ENCODE measurements around the gene BOD1.

The BOD1 gene

DNA sequence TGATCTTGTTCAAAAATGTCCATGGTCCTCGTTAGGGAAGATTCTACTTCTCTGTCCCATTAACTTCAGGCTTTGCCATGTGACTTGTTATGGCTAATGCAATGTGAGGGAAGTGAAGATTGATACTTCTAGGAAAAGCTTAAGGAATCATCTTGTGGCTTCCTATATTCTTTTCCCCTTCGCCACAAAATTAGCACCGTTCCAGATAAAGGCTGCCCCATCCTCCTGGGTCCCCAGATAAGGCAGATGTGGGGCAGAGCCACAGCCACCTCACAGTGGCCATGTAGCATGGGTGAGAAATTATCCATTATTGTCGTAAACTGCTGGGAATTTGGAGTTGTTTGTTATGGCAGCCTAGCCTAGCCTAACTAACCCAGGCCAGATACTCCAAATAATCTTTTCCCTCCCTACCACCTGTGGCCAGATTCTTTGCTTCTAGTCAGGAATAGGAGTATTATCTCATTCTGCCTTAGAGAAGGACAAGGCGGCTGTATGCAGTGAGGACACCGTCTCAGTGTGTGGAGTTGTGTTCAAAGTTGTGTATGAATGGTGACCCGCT, 31.9 kb upstream of the BOD1 start:
- DNase-seq (ENCODE audit: low read depth in 1 of 2, low spot score in 1 of 2): no peak
- TF ChIP-seq, protein P1, sequence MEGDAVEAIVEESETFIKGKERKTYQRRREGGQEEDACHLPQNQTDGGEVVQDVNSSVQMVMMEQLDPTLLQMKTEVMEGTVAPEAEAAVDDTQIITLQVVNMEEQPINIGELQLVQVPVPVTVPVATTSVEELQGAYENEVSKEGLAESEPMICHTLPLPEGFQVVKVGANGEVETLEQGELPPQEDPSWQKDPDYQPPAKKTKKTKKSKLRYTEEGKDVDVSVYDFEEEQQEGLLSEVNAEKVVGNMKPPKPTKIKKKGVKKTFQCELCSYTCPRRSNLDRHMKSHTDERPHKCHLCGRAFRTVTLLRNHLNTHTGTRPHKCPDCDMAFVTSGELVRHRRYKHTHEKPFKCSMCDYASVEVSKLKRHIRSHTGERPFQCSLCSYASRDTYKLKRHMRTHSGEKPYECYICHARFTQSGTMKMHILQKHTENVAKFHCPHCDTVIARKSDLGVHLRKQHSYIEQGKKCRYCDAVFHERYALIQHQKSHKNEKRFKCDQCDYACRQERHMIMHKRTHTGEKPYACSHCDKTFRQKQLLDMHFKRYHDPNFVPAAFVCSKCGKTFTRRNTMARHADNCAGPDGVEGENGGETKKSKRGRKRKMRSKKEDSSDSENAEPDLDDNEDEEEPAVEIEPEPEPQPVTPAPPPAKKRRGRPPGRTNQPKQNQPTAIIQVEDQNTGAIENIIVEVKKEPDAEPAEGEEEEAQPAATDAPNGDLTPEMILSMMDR (IDR thresholded peaks at IDR 0.05; ENCODE audit: insufficient read depth, low read length): no peak
- TF ChIP-seq, protein P2, sequence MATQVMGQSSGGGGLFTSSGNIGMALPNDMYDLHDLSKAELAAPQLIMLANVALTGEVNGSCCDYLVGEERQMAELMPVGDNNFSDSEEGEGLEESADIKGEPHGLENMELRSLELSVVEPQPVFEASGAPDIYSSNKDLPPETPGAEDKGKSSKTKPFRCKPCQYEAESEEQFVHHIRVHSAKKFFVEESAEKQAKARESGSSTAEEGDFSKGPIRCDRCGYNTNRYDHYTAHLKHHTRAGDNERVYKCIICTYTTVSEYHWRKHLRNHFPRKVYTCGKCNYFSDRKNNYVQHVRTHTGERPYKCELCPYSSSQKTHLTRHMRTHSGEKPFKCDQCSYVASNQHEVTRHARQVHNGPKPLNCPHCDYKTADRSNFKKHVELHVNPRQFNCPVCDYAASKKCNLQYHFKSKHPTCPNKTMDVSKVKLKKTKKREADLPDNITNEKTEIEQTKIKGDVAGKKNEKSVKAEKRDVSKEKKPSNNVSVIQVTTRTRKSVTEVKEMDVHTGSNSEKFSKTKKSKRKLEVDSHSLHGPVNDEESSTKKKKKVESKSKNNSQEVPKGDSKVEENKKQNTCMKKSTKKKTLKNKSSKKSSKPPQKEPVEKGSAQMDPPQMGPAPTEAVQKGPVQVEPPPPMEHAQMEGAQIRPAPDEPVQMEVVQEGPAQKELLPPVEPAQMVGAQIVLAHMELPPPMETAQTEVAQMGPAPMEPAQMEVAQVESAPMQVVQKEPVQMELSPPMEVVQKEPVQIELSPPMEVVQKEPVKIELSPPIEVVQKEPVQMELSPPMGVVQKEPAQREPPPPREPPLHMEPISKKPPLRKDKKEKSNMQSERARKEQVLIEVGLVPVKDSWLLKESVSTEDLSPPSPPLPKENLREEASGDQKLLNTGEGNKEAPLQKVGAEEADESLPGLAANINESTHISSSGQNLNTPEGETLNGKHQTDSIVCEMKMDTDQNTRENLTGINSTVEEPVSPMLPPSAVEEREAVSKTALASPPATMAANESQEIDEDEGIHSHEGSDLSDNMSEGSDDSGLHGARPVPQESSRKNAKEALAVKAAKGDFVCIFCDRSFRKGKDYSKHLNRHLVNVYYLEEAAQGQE (IDR thresholded peaks at IDR 0.05; ENCODE audit: insufficient replicate concordance, low read depth): no peak
- no peak for TF ChIP-seq POLR2AphosphoS5 (IDR thresholded peaks at IDR 0.05; ENCODE audit: low read depth)
- TF ChIP-seq SPI1 (IDR thresholded peaks at IDR 0.05; ENCODE audit: borderline replicate concordance, low read depth): no peak
- no peak for TF ChIP-seq GABPA (IDR thresholded peaks at IDR 0.05; ENCODE audit: low read depth)

DNA sequence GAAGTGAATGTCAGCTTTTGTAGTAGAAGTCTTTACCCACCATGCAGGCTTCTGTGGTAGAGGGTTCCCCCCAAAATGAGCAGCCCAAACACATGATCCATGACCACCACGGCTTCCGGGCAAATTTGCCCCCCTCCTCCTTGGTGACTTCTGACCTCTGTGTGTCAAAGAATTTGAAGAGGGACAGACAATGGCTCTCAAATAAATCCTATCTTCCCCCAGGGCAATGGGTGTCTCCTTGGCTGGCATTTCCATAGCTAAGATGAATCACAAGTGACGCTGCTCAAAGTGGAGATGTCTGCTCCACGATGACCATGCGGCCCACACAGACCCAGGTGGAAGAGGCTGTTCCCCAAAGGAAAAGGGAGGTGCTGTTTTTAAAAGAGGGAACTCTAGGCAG, 30.2 kb upstream of the BOD1 start:
- no peaks in the 10 kb centered on the region for H3K27me3 ChIP-seq (ENCODE audit: insufficient read depth, poor library complexity, severe bottlenecking)
- DNase-seq (ENCODE audit: low read depth in 1 of 2, low spot score in 1 of 2): no peak
- TF ChIP-seq, protein P1 (IDR thresholded peaks at IDR 0.05; ENCODE audit: insufficient read depth, low read length): no peak
- TF ChIP-seq SPI1 (IDR thresholded peaks at IDR 0.05; ENCODE audit: borderline replicate concordance, low read depth) (no peak), POLR2AphosphoS5 (IDR thresholded peaks at IDR 0.05; ENCODE audit: low read depth) (no peak), GABPA (IDR thresholded peaks at IDR 0.05; ENCODE audit: low read depth) (no peak)
- TF ChIP-seq, protein P2 (IDR thresholded peaks at IDR 0.05; ENCODE audit: insufficient replicate concordance, low read depth): no peak
- H3K4me3 ChIP-seq (replicated peaks; ENCODE audit: insufficient read depth, low read length): no peak overlapping the region
- H3K27ac ChIP-seq (replicated peaks): no peak overlapping the region

More for the DNA sequence above, 31.9 kb upstream of the BOD1 start:
- Histone ChIP-seq H3K27me3 (ENCODE audit: insufficient read depth, poor library complexity, severe bottlenecking) (no peaks in the 10 kb centered on the region), H3K27ac (replicated peaks) (no peak overlapping the region), H3K4me3 (replicated peaks; ENCODE audit: insufficient read depth, low read length) (no peak overlapping the region)

DNA sequence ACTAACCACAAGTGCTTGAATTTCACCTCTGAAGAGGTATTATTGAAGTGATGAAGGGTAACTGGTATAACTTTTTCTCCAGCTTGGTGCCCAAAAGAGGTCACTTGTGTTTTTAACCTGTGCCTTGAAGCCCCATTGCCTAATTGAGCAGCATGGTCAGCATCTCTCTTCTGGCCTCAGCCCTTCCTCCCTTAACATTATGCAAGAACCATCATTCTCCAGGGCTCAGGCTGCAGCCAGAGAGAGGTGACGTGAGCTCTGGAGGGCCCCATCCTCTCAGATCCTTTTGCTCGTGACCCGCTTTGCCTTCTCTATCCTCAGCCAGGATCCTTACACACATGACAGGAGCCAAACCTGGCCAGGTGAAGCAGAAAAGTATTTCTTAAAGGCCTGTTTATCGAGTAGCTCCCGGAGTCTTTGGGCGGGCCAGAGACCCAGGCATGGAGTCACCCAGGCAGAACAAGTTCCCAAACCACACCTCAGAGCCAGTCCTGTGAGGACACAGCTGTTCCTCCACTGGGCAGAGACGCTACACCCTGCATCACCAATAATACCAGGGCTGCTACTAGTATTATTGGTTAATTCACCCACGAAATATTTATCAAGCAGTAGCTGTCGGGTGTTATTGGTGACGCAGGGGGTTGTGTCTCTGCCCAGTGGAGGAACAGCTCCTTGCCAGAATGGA, 29.6 kb upstream of the BOD1 start:
- no peak for DNase-seq (ENCODE audit: low read depth in 1 of 2, low spot score in 1 of 2)
- Histone ChIP-seq H3K27me3 (ENCODE audit: insufficient read depth, poor library complexity, severe bottlenecking) (no peaks in the 10 kb centered on the region), H3K27ac (replicated peaks) (no peak overlapping the region), H3K4me3 (replicated peaks; ENCODE audit: insufficient read depth, low read length) (no peak overlapping the region)
- no peak for TF ChIP-seq SPI1 (IDR thresholded peaks at IDR 0.05; ENCODE audit: borderline replicate concordance, low read depth)
- TF ChIP-seq, protein P2 (IDR thresholded peaks at IDR 0.05; ENCODE audit: insufficient replicate concordance, low read depth): no peak
- TF ChIP-seq, protein P1 (IDR thresholded peaks at IDR 0.05; ENCODE audit: insufficient read depth, low read length): no peak
- TF ChIP-seq POLR2AphosphoS5 (IDR thresholded peaks at IDR 0.05; ENCODE audit: low read depth): no peak
- TF ChIP-seq GABPA (IDR thresholded peaks at IDR 0.05; ENCODE audit: low read depth): no peak

Measured in HL-60 (cell line).